ENCODE measurements around the gene ZNF138. TPM values are rescaled to one million over a fixed set of nuclear protein-coding genes. Genes with fewer than 3 reads are reported as not detected.
A peak's percentile ranks its signal among the peaks of the same experiment; 100 is the strongest.
"Not testable (repeated sequence)": the region's sequence is repeated elsewhere in the genome, so short reads cannot be mapped to it uniquely, and the experiment has no call there.

ZNF138 gene
- total RNA-seq, 1 donor from 2014 or later = 5.1 TPM

GRCh38 chr7:64849250-64849923 lies 55.2 kb downstream of the ZNF138 start:
- no peak for DNase-seq
- intact Hi-C loops (cut with micrococcal nuclease) = no loop called here
- H3K4me1 ChIP-seq = peaks cover 9% of the 10 kb centered on the region
- no peaks in the 10 kb centered on the region for H3K36me3 ChIP-seq
- H3K27me3 ChIP-seq (ENCODE audit: low read depth) = no peaks in the 10 kb centered on the region
- H3K4me3 ChIP-seq = peak overlapping the region; percentile 22
- no peak overlapping the region for H3K27ac ChIP-seq (replicated peaks)
- H3K9me3 ChIP-seq (replicated peaks) = no peaks in the 10 kb centered on the region
- TF ChIP-seq CTCF (IDR thresholded peaks at IDR 0.05; ENCODE audit: borderline replicate concordance) = no peak

GRCh38 chr7:64849924-64850499 lies 55.8 kb downstream of the ZNF138 start:
- Histone ChIP-seq H3K27ac (replicated peaks) (no peak overlapping the region), H3K36me3 (no peaks in the 10 kb centered on the region), H3K4me1 (peaks cover 9% of the 10 kb centered on the region), H3K4me3 (peak overlapping the region; percentile 22), H3K27me3 (ENCODE audit: low read depth) (no peaks in the 10 kb centered on the region), H3K9me3 (replicated peaks) (no peaks in the 10 kb centered on the region)
- DNase-seq = no peak
- no peak for TF ChIP-seq CTCF (IDR thresholded peaks at IDR 0.05; ENCODE audit: borderline replicate concordance)
- intact Hi-C loops (cut with micrococcal nuclease) = no loop called here

- H3K36me3 ChIP-seq = no peaks in the 10 kb centered on the region
- no peak for TF ChIP-seq CTCF (IDR thresholded peaks at IDR 0.05; ENCODE audit: borderline replicate concordance)
- intact Hi-C loops (cut with micrococcal nuclease) = no loop called here
These were observed 59.5 kb downstream of the ZNF138 start for GRCh38 chr7:64853679-64854078.

GRCh38 chr7:64854969-64855368 lies 60.7 kb downstream of the ZNF138 start:
- intact Hi-C loops (cut with micrococcal nuclease) = no loop called here

More at GRCh38 chr7:64853679-64854078, 59.5 kb downstream of the ZNF138 start:
- Histone ChIP-seq H3K4me1 (peaks cover 9% of the 10 kb centered on the region), H3K4me3 (no peak overlapping the region), H3K9me3 (replicated peaks) (no peaks in the 10 kb centered on the region), H3K27me3 (ENCODE audit: low read depth) (no peaks in the 10 kb centered on the region), H3K27ac (replicated peaks) (no peak overlapping the region)
- DNase-seq = no peak

GRCh38 chr7:64863021-64863420 lies 68.8 kb downstream of the ZNF138 start:
- no peaks in the 10 kb centered on the region for H3K9me3 ChIP-seq (replicated peaks)
- H3K27me3 ChIP-seq (ENCODE audit: low read depth) = peaks cover 11% of the 10 kb centered on the region
- no peaks in the 10 kb centered on the region for H3K36me3 ChIP-seq
- no peak for TF ChIP-seq CTCF (IDR thresholded peaks at IDR 0.05; ENCODE audit: borderline replicate concordance)
- no peak for DNase-seq
- H3K4me1 ChIP-seq = no peaks in the 10 kb centered on the region
- intact Hi-C loops (cut with micrococcal nuclease) = no loop called here
- H3K4me3 ChIP-seq = no peak overlapping the region
- no peak overlapping the region for H3K27ac ChIP-seq (replicated peaks)

More at GRCh38 chr7:64854969-64855368, 60.7 kb downstream of the ZNF138 start:
- H3K36me3 ChIP-seq = no peaks in the 10 kb centered on the region
- H3K27ac ChIP-seq (replicated peaks) = no peak overlapping the region
- H3K9me3 ChIP-seq (replicated peaks) = no peaks in the 10 kb centered on the region
- no peaks in the 10 kb centered on the region for H3K4me1 ChIP-seq
- H3K27me3 ChIP-seq (ENCODE audit: low read depth) = no peaks in the 10 kb centered on the region
- no peak for DNase-seq
- H3K4me3 ChIP-seq = no peak overlapping the region
- no peak for TF ChIP-seq CTCF (IDR thresholded peaks at IDR 0.05; ENCODE audit: borderline replicate concordance)

- H3K9me3 ChIP-seq (replicated peaks); H3K36me3 ChIP-seq; H3K4me3 ChIP-seq; intact Hi-C loops (cut with micrococcal nuclease); H3K27ac ChIP-seq (replicated peaks); DNase-seq; H3K4me1 ChIP-seq: not testable (repeated sequence)
- peaks cover 16% of the 10 kb centered on the region for H3K27me3 ChIP-seq (ENCODE audit: low read depth)
These were observed 69.3 kb downstream of the ZNF138 start for GRCh38 chr7:64863530-64863929.

Data from left ventricle myocardium inferior (tissue), 1 donor.